HepG2 (cell line): Measurements from ENCODE around the gene NCDN. TPM values are rescaled to one million over a fixed set of nuclear protein-coding genes. Genes with fewer than 3 reads are reported as not detected.

Source experiments
- ATAC-seq: fragments of 200-7000 bp; cut with Tn5 transposase; 3 replicates; pipeline ENCODE4 v1.9.1; 2020; ENCODE audit warnings: mild to moderate bottlenecking, moderate library complexity
- BruUV-seq: library from RNA; stranded (reverse); fragments of 400-500 nt; replicated peaks from 2 replicates; lab custom pipeline; 2021; lab: Mats Ljungman, UMichigan
- CTCF ChIA-PET: fragments of 300-600 bp; formaldehyde crosslinking; extraction: SDS; loops from one replicate; lab custom pipeline; 2021; ENCODE audit warnings: low total read pairs, inconsistent platforms, low intra/inter-chr PET ratio; lab: Yijun Ruan, JAX
- POLR2A ChIA-PET: fragments of 350-600 bp; sonication (Branson Sonifier 250); formaldehyde crosslinking; loops from one replicate; lab custom pipeline; 2020; ENCODE audit warnings: antibody characterized with exemption, inconsistent platforms; lab: Yijun Ruan, JAX
- DNase-seq: peaks from one replicate; pipeline ENCODE4 v3.0.0-alpha.2; 2015; ENCODE audit warnings: low spot score
- FAIRE-seq: peaks from 3 replicates; lab custom pipeline; 2011; peaks lifted over from hg19 to GRCh38; lab: Jason Lieb, UNC
- H2AFZ ChIP-seq: one replicate; pipeline ENCODE4 v1.6.1; 2011; ENCODE audit warnings: low read length, inconsistent platforms
- H3K27ac ChIP-seq: fragments of 300-600 bp; 3 replicates; pipeline ENCODE4 v1.8.0; 2011; ENCODE audit warnings: mixed run types, mild to moderate bottlenecking, mixed read lengths, low read length, inconsistent platforms; ENCODE audit not compliant: insufficient read depth; ENCODE audit errors: extremely low read length
- H3K27me3 ChIP-seq, 2 experiments: fragments of 200-600 bp in 1 of 2; 2 replicates in 1 of 2; 3 replicates in 1 of 2; pipeline versions ENCODE4 v1.6.0 to v1.8.0; 2011; ENCODE audit warnings: low read length in 2 of 2, mild to moderate bottlenecking in 2 of 2, moderate library complexity in 2 of 2, inconsistent platforms in 1 of 2; ENCODE audit not compliant: insufficient read depth in 2 of 2, control insufficient read depth in 1 of 2
- H3K36me3 ChIP-seq, 2 experiments: fragments of 200-600 bp in 1 of 2; replicated peaks in 1 of 2; 2 replicates in 1 of 2; 3 replicates in 1 of 2; pipeline versions ENCODE4 v1.5.1 to v1.8.0; 2011; ENCODE audit warnings: low read length in 2 of 2, inconsistent platforms in 1 of 2; ENCODE audit not compliant: insufficient read depth in 2 of 2, control insufficient read depth in 1 of 2
- H3K4me1 ChIP-seq: 2 replicates; pipeline ENCODE4 v1.5.1; 2012; ENCODE audit warnings: low read length, inconsistent platforms; ENCODE audit not compliant: insufficient read depth
- H3K4me2 ChIP-seq: 2 replicates; pipeline ENCODE4 v1.6.0; 2011; ENCODE audit warnings: low read depth, low read length, inconsistent platforms
- H3K4me3 ChIP-seq, 3 experiments: fragments of 200-600 bp in 1 of 3; sonication (generic), shearing (Covaris generic) in 1 of 3; replicated peaks in 1 of 3; 2 replicates each; pipeline ENCODE4 v1.5.1; 2011 to 2016; ENCODE audit warnings: low read length in 3 of 3, inconsistent platforms in 2 of 3, low read depth in 2 of 3, mild to moderate bottlenecking in 2 of 3, control low read depth in 1 of 3, mixed read lengths in 1 of 3; ENCODE audit not compliant: insufficient read depth in 1 of 3
- H3K79me2 ChIP-seq: one replicate; pipeline ENCODE4 v1.6.1; 2011; ENCODE audit warnings: low read length, inconsistent platforms; ENCODE audit not compliant: insufficient read depth
- H3K9ac ChIP-seq: 2 replicates; pipeline ENCODE4 v1.6.0; 2011; ENCODE audit warnings: mild to moderate bottlenecking, low read depth, low read length, inconsistent platforms; ENCODE audit not compliant: insufficient read depth
- H3K9me3 ChIP-seq: 2 replicates; pipeline ENCODE4 v1.5.1; 2012; ENCODE audit warnings: mild to moderate bottlenecking, low read length
- H4K20me1 ChIP-seq: 2 replicates; pipeline ENCODE4 v1.6.0; 2011; ENCODE audit warnings: inconsistent platforms, mild to moderate bottlenecking, low read length, moderate library complexity; ENCODE audit not compliant: insufficient read depth
- AKNA ChIP-seq: sonication (generic); formaldehyde crosslinking; IDR thresholded peaks from 2 replicates; pipeline ENCODE4 v1.4.0; 2020; ENCODE audit warnings: missing genetic modification reagents, borderline replicate concordance
- DR1 ChIP-seq: sonication (generic); formaldehyde crosslinking; IDR thresholded peaks from 2 replicates; pipeline ENCODE4 v1.8.0; 2021; ENCODE audit warnings: mild to moderate bottlenecking, missing genetic modification reagents, inconsistent platforms
- WGBS: methylation state at CpG from one replicate; pipeline ENCODE4 v1.1.6; 2017; ENCODE audit warnings: low lambda C conversion rate; 5-methylcytosine and 5-hydroxymethylcytosine counted together
- in situ Hi-C: cut with HindIII; loops from 2 replicates; pipeline ENCODE4 v1.10.0; 2017; ENCODE audit warnings: low pct_unique_long_range_greater_than_20kb; ENCODE audit not compliant: extremely low pct_ligation_motif_present
- intact Hi-C: fragments of 100-400 bp; cut with micrococcal nuclease; formaldehyde crosslinking; loops from one replicate; pipeline ENCODE4 v1.10.0; 2022; ENCODE audit not compliant: unreplicated experiment
- polyA plus RNA-seq, 8 experiments: library from polyadenylated mRNA; depleted of rRNA in 3 of 8; stranded (reverse) in 7 of 8; unstranded in 1 of 8; fragments of >200 nt; fragmentation: Illumina TruSeq in 4 of 8; extraction: Trizol in 4 of 8; gene quantifications; 2 replicates each; pipeline versions ENCODE4 v1.2.1 to v1.2.3, GENCODE V29; 2011 to 2016; ENCODE audit warnings: low read depth in 4 of 8, missing spikeins in 1 of 8, mixed read lengths in 1 of 8; ENCODE audit not compliant: insufficient read depth in 1 of 8
- total RNA-seq, 5 experiments: library from RNA; depleted of rRNA; stranded (reverse); fragments of >200 nt; fragmentation: Illumina TruSeq; extraction: Trizol; gene quantifications; 2 replicates each; pipeline ENCODE4 v1.2.3, GENCODE V29; 2016; ENCODE audit warnings: low read depth in 1 of 5

NCDN gene
- total and polyA plus RNA-seq, 2 of the 13 experiments (the other 11 are each of a cell fraction or from before 2014, with no cell fraction given), result 6.6 to 9.3 TPM

DNA sequence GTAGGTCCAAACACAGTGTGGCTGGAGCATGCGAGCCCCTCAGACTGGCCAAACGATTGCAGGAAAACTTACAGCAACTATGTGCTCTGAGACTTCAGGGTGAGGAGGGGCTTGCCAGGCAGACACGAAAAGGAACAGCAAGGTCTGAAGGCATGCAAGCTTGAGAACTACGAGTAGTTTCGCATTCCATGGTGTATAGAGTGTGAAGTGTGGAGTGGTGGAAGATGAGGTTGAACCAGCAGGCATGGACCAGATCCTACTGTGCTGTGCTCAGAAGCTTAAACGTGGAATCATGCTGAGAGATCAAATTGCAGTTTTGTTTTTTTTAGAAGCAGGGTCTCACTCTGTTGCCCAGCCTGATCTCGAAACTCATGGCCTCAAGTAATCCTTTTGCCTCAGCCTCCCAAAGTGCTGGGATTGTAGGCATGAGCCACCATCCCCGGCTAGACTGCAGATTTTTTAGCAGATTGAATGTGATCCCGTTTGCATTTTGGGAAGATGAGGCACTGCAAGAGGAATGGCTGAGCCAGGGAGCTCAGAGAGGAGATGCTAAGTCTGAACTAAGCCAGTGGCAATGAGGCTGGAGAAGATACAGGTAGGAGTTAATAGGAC, 10.5 kb downstream of the NCDN start:
- FAIRE-seq, result no peak
- H3K4me3 ChIP-seq, result no peak overlapping the region
- no peak for DNase-seq
- no peak overlapping the region for H2AFZ ChIP-seq
- peaks cover 0 to 10% of the 10 kb centered on the region in 2 experiments; a peak in 1 of 5 replicates for H3K27me3 ChIP-seq
- 0 out of 2 replicates have a peak, but pooled peaks cover 5% of the 10 kb centered on the region for H3K4me1 ChIP-seq
- no peak overlapping the region for H3K27ac ChIP-seq
- H3K4me2 ChIP-seq, result no peak overlapping the region
- H3K36me3 ChIP-seq, result peaks cover under 1 to 5% of the 10 kb centered on the region in 2 experiments; a peak in 2 of 5 replicates
- H3K9me3 ChIP-seq, result no peaks in the 10 kb centered on the region
- no peaks in the 10 kb centered on the region for H4K20me1 ChIP-seq
- no peak overlapping the region for H3K9ac ChIP-seq
- in situ Hi-C loops (loop anchor here (5.0 kb wide), 1 partner anchor 149 kb away; the partner anchor contains the start of gene C1orf216), intact Hi-C loops (no loop called here)
- no peaks in the 10 kb centered on the region for H3K79me2 ChIP-seq
- WGBS, result 71% methylated on average over 9 of the region's 9 CpGs
- TF ChIP-seq DR1 (no peak), AKNA (no peak)
- no peak for ATAC-seq
- BruUV-seq, result no TSS peak
- CTCF ChIA-PET, result interaction anchor here (1.2 to 2.2 kb wide), 4 partner anchors 78 to 206 kb away, joined by 3 to 20 read pairs (median 10); no protein-coding TSS in a partner anchor
- POLR2A ChIA-PET, result no interaction called here
